Fibroblast of the conjunctiva (primary cell): Measurements from ENCODE around the gene RFX7.

Experiments
- DNase-seq: peaks from one replicate; pipeline ENCODE4 v3.0.0-alpha.2; 2010; ENCODE audit warnings: low read depth

Gene RFX7

GRCh38 chr15:56126409-56126808 is 117.3 kb downstream of the RFX7 start:
- no peak for DNase-seq

- no peak for DNase-seq
Observed at GRCh38 chr15:56124391-56124790, 119.3 kb downstream of the RFX7 start.

- DNase-seq: no peak
Observed at GRCh38 chr15:56105855-56106254, 137.8 kb downstream of the RFX7 start.

GRCh38 chr15:56102441-56102840 is 141.2 kb downstream of the RFX7 start:
- DNase-seq: no peak

GRCh38 chr15:56099311-56099710 is 144.4 kb downstream of the RFX7 start:
- DNase-seq: no peak

- no peak for DNase-seq
Observed at GRCh38 chr15:56098195-56098863, 145.3 kb downstream of the RFX7 start.

- DNase-seq: no peak
Observed at GRCh38 chr15:56095406-56095805, 148.3 kb downstream of the RFX7 start.

GRCh38 chr15:56094171-56094570 is 149.5 kb downstream of the RFX7 start:
- DNase-seq: no peak

- no peak for DNase-seq
Observed at GRCh38 chr15:56088389-56088788, 155.3 kb downstream of the RFX7 start.

GRCh38 chr15:56086566-56086965 is 157.1 kb downstream of the RFX7 start:
- DNase-seq: no peak

- no peak for DNase-seq
Observed at GRCh38 chr15:56082263-56082761, 161.4 kb downstream of the RFX7 start.

- DNase-seq: no peak
Observed at GRCh38 chr15:56077081-56077480, 166.6 kb downstream of the RFX7 start.

- DNase-seq: no peak
Observed at GRCh38 chr15:56076640-56077039, 167.0 kb downstream of the RFX7 start.

GRCh38 chr15:56074481-56075265 is 169.0 kb downstream of the RFX7 start:
- DNase-seq: no peak

GRCh38 chr15:56064152-56064551 is 179.5 kb downstream of the RFX7 start:
- no peak for DNase-seq

GRCh38 chr15:56059716-56060115 is 184.0 kb downstream of the RFX7 start:
- no peak for DNase-seq

- DNase-seq: no peak
Observed at GRCh38 chr15:56058986-56059385, 184.7 kb downstream of the RFX7 start.

GRCh38 chr15:56056626-56057025 is 187.1 kb downstream of the RFX7 start:
- DNase-seq: no peak

- no peak for DNase-seq
Observed at GRCh38 chr15:56053046-56053400, 190.7 kb downstream of the RFX7 start.

- DNase-seq: no peak
Observed at GRCh38 chr15:56052395-56053045, 191.2 kb downstream of the RFX7 start.

- no peak for DNase-seq
Observed at GRCh38 chr15:56051676-56052075, 192.0 kb downstream of the RFX7 start.

- no peak for DNase-seq
Observed at GRCh38 chr15:56049577-56049976, 194.1 kb downstream of the RFX7 start.

- DNase-seq: no peak
Observed at GRCh38 chr15:56047354-56047753, 196.3 kb downstream of the RFX7 start.
